ENCODE data around the gene TNS3.
"Not testable (repeated sequence)": the region's sequence is repeated elsewhere in the genome, so short reads cannot be mapped to it uniquely, and the experiment has no call there.

Gene TNS3

DNA sequence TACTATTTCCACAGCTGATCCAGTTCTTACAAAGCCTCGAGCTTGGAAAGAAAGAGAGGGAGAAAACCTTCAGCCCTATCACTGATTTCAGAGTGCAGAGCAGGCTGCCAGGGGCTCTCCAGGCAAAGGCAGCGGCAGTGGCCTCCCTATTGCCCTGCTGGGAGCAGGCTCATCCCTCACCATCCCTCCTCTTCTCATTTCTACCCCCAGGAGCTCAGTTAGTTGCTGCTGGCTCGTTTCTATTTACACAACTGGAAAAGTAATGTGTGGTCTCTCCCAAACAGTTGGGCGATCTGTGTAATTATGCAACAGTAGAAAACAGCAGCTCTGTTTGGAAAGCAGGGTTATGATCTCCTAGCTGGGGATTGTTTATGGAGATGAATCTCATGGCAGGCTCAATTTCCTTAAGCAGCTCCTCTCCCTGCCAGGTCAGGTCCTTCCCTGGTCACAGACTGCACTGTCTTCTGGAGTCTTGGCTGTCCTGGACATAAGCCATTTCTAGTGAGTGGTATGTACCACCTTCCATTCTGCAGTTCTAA lies 28.7 kb upstream of the TNS3 start:
- Mint-ChIP-seq H3K27ac (no peak overlapping the region), H3K36me3 (ENCODE audit: low read depth) (no peaks in the 10 kb centered on the region), H3K27me3 (ENCODE audit: low read depth) (no peaks in the 10 kb centered on the region), H3K4me1 (ENCODE audit: low read depth) (no peaks in the 10 kb centered on the region), H3K9me3 (no peaks in the 10 kb centered on the region), H3K4me3 (no peak overlapping the region)

DNA sequence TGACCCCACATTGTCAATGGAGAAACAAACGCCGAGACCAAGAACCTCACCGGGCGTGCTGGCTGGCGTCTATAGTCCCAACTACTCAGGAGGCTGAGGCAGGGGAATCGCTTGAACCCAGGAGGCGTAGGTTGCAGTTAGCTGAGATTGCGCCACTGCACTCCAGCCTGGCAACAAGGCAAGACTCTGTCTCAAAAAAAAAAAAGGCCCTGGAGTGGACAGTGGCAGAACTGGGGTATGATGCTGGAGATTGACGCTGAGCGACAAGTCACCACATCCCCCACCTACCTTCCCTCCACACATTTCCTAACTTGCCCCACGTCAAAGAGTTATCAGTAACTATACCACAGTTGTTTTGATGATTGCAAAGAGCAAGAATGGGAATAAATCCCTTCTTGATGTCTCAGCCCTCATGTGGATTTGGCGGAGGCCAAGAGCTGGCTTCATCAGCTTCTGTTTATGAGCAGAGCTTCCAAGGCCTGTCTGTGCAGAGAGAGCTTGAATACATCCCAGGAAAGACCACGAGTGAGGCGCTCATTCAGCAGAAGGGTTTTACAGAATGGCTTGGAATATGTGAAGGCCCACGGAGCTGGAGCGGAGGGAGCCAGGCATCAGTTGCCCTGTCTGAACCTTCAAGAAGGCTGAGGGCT lies 28.0 kb upstream of the TNS3 start:
- Mint-ChIP-seq H3K27me3 (ENCODE audit: low read depth) (no peaks in the 10 kb centered on the region), H3K4me3 (no peak overlapping the region), H3K36me3 (ENCODE audit: low read depth) (no peaks in the 10 kb centered on the region), H3K9me3 (no peaks in the 10 kb centered on the region), H3K27ac (no peak overlapping the region), H3K4me1 (ENCODE audit: low read depth) (no peaks in the 10 kb centered on the region)

DNA sequence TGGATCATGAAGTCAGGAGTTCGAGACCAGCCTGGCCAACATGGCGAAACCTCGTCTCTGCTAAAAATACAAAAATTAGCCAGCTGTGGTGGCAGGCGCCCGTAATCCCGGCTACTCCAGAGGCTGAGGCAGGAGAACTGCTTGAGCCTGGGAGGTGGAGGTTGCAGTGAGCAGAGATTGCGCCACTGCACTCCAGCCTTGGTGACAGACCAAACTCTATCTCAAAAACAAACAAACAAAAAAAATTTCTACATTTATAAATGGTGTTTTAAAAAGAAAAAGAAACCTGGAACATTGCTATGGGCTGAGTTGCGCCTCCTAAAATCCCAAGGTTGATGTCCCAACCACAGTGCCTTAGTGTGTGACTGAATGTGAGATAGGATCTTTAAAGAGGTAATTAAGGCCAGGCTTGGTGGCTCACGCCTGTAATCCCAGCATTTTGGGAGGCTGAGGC lies 24.7 kb upstream of the TNS3 start:
- not testable (repeated sequence) for H3K4me1 Mint-ChIP-seq (ENCODE audit: low read depth)

DNA sequence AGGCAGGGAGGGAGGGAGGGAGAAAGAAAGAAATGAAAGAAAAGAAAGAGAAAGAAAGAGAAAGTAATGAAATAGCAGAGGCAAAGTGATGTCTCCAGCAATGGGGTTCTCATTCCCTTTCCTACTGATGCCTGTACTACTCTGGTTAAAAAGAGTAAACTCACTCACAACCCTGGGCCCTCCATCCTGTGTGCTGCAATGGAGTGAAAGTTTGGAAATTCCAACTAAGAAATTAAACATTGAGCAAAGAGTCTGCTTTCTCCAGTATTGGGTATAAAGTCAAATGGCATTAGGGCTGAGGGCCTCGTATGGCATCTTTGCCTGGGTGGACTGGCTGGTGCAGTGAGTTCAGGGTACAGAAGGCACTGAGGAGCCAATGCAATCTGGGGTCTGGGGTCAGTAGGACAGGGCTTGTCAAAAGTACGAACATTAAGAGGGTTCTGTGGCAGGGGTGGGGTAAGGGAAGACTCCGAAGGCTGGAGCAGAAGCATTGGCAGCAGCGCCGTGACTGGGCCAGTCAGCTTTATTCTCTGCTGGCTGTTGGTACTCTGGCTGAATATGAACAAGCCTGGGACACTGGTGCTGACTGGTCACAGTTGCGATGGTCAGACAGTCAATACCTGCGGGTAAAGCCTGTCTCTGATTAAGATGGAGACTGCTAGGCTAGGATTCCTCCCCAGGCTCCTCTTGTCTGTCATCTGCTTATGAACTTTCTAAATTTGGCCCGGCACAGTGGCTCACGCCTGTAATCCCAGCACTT lies 24.1 kb upstream of the TNS3 start:
- Mint-ChIP-seq H3K4me3 (no peak overlapping the region), H3K36me3 (ENCODE audit: low read depth) (no peaks in the 10 kb centered on the region), H3K27me3 (ENCODE audit: low read depth) (no peaks in the 10 kb centered on the region), H3K4me1 (ENCODE audit: low read depth) (no peaks in the 10 kb centered on the region), H3K27ac (no peak overlapping the region), H3K9me3 (no peaks in the 10 kb centered on the region)

More for the DNA sequence above, 24.7 kb upstream of the TNS3 start:
- not testable (repeated sequence) for H3K27ac Mint-ChIP-seq; H3K4me3 Mint-ChIP-seq; H3K36me3 Mint-ChIP-seq (ENCODE audit: low read depth); H3K9me3 Mint-ChIP-seq; H3K27me3 Mint-ChIP-seq (ENCODE audit: low read depth)

DNA sequence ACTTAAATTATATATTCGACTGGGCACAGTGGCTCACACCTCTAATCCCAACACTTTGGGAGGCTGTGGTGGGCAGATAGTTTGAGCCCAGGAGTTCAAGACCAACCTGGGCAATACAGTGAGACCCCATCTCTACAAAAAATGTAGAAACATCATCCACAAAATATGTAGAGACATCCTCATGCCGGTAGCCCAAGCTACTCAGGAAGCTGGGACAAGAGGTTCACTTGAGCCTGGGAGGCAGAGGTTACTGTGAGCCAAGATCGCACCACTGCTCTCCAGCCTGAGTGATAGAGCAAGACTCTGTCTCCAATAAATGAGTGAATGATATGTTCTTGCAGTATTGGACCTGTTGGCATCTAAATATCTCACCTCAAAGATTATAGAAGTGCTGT lies 22.6 kb upstream of the TNS3 start:
- Mint-ChIP-seq H3K9me3 (peaks cover 4% of the 10 kb centered on the region), H3K4me1 (ENCODE audit: low read depth) (no peaks in the 10 kb centered on the region), H3K27ac (no peak overlapping the region), H3K4me3 (no peak overlapping the region), H3K36me3 (ENCODE audit: low read depth) (no peaks in the 10 kb centered on the region), H3K27me3 (ENCODE audit: low read depth) (no peaks in the 10 kb centered on the region)

DNA sequence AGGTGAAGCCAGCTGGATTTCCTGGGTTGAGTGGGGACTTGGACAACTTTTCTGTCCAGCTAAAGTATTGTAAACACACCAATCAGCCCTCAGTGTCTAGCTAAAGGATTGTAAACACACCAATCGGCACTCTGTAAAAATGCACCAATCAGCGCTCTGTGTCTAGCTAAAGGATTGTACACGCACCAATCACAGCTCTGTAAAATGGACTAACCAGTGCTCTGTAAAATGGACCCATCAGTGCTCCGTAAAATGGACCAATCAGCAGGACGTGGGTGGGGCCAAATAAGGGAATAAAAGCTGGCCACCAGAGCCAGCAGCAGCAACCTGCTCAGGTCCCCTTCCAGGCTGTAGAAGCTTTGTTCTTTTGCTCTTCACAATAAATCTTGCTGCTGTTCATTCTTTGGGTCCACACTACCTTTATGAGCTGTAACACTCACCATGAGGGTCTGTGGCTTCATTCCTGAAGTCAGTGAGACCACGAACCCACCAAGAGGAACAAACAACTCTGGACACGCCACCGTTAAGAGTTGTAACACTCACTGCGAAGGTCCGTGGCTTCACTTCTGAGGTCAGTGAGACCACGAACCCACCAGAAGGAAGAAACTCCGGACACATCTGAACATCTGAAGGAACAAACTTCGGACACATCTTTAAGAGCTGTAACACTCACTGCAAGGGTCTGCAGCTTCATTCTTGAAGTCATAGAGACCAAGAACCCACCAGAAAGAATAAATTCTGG lies 21.8 kb upstream of the TNS3 start:
- not testable (repeated sequence) for H3K36me3 Mint-ChIP-seq (ENCODE audit: low read depth); H3K27ac Mint-ChIP-seq; H3K9me3 Mint-ChIP-seq; H3K4me3 Mint-ChIP-seq; H3K27me3 Mint-ChIP-seq (ENCODE audit: low read depth); H3K4me1 Mint-ChIP-seq (ENCODE audit: low read depth)

DNA sequence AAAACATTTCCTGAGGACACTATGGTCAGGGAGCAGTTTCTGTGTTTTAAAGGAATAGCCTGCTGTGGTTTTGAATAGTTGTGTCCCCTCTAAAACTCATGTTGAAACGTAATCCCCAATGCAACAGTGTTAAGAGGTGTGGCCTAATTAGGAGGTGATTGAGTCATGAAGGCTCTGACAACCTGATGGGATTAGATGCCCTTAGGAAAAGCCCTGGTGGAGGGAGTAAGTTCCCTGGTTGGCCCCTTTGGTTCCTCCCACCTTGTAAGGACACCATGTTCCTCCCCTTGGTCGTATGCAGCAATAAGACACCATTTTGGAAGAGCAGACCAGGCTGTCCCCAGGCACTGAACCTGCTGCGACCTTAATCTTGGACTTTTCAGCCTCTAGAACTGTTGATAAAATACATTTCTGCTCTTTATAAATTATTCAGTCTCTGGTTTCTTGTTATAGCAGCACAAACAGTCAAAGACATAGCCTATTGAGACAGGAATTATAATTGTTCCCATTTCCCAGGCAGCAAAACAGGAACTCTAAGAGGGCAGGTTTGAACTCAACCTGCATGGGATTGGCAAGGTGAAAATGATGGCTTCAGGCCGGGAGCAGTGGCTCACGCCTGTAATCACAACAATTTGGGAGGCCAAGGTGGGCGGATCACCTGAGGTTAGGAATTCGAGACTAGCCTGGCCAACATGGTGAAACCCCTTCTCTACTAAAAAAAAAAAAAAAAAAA lies 20.5 kb upstream of the TNS3 start:
- no peak overlapping the region for H3K27ac Mint-ChIP-seq
- no peaks in the 10 kb centered on the region for H3K4me1 Mint-ChIP-seq (ENCODE audit: low read depth)
- H3K27me3 Mint-ChIP-seq (ENCODE audit: low read depth) = no peaks in the 10 kb centered on the region
- H3K9me3 Mint-ChIP-seq = peaks cover 18% of the 10 kb centered on the region
- no peaks in the 10 kb centered on the region for H3K36me3 Mint-ChIP-seq (ENCODE audit: low read depth)
- H3K4me3 Mint-ChIP-seq = no peak overlapping the region

DNA sequence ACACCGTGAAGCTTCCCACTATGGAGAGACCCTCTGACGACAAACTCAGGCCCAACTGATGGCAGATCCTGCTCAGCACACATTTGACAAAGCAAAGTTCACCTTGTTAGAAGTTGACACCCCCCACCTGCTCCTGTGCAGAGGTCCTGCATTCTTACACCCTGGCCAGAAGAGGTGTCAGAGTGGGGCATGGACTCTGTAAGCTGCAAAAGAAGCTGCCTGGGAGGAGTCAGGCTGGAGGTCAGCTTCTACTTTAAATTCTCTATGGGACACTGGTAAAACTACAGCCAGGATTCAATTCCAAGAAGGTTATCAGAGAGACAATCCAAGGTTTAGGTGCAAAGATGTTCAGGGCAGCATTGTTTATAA lies 20.0 kb upstream of the TNS3 start:
- Mint-ChIP-seq H3K4me3 (no peak overlapping the region), H3K27me3 (ENCODE audit: low read depth) (no peaks in the 10 kb centered on the region), H3K27ac (no peak overlapping the region), H3K9me3 (peaks cover 24% of the 10 kb centered on the region), H3K36me3 (ENCODE audit: low read depth) (no peaks in the 10 kb centered on the region), H3K4me1 (ENCODE audit: low read depth) (no peaks in the 10 kb centered on the region)

DNA sequence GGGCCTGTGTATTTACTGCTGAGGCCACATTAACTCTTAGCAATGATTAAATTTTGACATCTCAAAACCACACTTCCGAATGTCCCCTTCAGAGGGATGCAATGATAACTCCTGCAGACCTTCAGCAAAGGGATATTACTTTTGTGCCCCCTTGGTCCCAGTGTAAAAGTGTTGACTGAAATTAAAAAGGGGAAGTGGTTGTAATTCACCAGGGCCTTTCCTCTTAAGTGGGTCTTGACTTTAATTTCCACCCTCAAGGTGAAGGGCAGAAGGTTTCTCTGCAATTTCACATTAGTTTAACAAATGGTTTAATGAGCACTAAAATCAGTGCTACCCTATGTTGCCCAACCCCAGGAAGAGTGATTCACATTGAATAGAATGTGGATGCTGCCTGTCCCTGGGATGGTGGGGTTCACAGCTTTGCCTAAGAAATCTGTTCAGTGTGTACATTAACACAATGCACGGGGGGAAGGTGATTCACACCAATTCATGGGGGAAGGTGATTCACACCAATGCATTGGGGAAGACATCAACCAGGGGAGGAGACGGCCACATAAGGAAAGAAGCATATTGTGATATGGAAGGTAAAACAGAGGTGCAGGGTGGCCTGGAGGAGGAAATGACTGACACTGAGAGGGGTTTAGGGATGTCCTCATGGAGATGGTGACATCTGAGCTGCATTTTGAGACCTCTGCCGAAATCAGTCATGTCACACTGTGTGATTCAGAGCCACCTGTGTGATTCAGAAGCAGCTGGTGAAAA lies 19.4 kb upstream of the TNS3 start:
- Mint-ChIP-seq H3K36me3 (ENCODE audit: low read depth) (no peaks in the 10 kb centered on the region), H3K9me3 (peaks cover 26% of the 10 kb centered on the region), H3K4me1 (ENCODE audit: low read depth) (no peaks in the 10 kb centered on the region), H3K27ac (no peak overlapping the region), H3K27me3 (ENCODE audit: low read depth) (no peaks in the 10 kb centered on the region), H3K4me3 (no peak overlapping the region)

DNA sequence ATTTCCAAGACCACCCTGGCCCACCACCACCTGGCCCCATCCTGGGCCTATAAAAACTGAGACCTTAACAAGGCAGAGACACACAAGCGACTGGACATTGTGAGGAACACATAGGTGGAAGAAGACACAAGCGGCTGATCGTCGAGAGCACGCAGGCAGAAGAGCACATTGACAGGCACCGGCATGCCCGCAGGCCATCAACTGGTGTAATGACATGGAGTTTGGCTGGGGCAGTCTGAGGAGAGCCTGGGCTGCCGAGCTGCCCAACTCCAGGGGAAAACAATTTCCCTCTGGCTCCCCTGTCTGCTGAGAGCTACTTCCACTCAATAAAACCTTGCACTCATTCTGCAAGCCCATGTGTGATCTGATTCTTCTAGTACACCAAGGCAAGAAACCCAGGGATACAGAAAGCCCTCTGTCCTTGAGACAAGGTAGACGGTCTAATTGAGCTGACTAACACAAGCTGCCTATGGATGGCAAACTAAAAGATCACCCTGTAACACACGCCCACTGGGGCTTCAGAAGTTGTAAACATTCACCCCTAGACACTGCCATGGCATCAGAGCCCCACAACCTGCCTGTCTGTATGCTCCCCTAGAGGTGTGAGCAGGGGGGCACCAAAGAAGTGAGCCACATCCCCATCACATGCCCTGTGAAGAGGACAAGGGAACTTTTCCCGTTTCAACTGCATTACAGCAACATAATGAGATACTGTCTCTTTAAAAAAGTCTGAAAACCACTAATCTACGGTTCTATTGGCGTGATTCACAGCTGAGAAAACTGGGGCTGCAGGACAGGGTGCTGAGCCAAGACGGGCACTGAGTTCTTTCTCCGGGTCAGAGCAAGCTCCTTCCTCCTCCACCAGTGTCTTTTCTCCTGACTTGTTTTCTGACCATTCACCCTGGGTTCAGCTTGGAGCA lies 18.5 kb upstream of the TNS3 start:
- Mint-ChIP-seq H3K36me3 (ENCODE audit: low read depth) (no peaks in the 10 kb centered on the region), H3K4me1 (ENCODE audit: low read depth) (no peaks in the 10 kb centered on the region), H3K27me3 (ENCODE audit: low read depth) (no peaks in the 10 kb centered on the region), H3K4me3 (no peak overlapping the region), H3K9me3 (peaks cover 28% of the 10 kb centered on the region), H3K27ac (no peak overlapping the region)

DNA sequence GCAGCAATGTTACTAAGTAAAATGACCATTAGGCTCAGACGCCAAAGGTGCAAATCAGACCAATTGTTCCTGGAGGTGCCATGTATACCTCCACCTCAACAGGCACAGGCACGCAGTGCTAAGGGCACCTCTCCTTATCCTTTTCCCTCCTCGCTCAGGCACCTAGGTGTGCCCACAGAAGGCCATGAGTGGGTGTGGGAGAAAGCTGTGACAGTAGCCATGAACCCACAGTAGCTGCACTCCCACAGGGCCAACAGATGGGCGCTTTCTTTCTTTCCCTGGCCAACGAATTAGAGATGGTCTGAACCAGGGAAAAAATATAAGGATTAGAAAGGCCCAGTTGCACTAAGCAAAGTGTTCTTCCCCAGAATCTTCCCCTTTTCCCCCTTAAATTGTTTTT lies 15.5 kb upstream of the TNS3 start:
- H3K27me3 Mint-ChIP-seq (ENCODE audit: low read depth) = no peaks in the 10 kb centered on the region
- no peak overlapping the region for H3K27ac Mint-ChIP-seq
- peaks cover 30% of the 10 kb centered on the region for H3K9me3 Mint-ChIP-seq
- H3K4me1 Mint-ChIP-seq (ENCODE audit: low read depth) = no peaks in the 10 kb centered on the region
- H3K36me3 Mint-ChIP-seq (ENCODE audit: low read depth) = no peaks in the 10 kb centered on the region
- no peak overlapping the region for H3K4me3 Mint-ChIP-seq

DNA sequence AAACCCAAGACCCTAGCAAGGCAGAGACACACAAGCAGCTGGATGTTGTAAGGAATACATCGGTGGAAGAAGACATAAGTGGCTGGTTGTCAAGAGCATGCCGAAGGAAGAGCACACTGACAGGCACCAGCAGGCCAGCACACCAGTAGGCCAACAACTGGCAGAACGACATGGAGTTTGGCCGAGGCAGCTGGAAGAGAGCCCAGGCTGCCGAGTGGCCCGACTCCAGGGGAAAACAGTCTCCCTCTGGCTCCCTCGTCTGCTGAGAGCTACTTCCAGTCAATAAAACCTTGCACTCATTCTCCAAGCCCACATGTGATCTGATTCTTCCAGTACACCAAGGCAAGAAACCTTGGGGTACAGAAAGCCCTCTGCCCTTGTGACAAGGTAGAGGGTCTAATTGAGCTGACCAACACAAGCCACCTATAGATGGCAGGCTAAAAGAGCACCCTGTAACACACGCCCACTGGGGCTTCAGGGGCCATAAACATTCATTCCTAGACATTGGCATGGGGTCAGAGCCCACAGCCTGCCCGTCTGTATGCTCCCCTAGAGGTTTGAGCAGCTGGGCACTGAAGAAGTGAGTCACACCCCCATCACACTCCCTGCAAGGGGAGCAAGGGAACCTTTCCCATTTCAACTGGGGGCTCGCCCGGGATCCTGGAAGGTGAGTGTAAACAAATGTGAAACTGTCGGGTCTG lies 14.7 kb upstream of the TNS3 start:
- H3K4me1 Mint-ChIP-seq (ENCODE audit: low read depth) = no peaks in the 10 kb centered on the region
- H3K4me3 Mint-ChIP-seq = no peak overlapping the region
- peaks cover 30% of the 10 kb centered on the region for H3K9me3 Mint-ChIP-seq
- no peaks in the 10 kb centered on the region for H3K36me3 Mint-ChIP-seq (ENCODE audit: low read depth)
- no peaks in the 10 kb centered on the region for H3K27me3 Mint-ChIP-seq (ENCODE audit: low read depth)
- H3K27ac Mint-ChIP-seq = no peak overlapping the region

DNA sequence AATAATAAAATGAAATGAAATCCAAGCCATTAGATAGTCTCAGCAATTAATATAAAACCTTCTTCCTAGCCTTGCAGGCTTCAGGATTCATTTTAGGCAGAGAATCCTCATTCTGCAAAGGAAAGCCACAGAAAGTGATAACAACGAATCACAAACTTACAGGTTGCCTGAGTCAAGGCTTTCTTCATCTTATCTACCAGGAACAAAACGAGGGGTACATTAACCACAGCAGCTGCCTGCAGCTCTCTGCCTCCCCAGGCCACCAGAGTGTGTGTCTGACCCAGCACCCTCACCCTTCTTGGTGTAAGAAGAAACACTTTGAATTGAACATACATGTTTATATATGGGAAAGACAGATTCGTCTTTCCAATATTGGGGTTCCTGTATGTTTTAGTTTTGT lies 12.5 kb upstream of the TNS3 start:
- H3K27ac Mint-ChIP-seq = no peak overlapping the region
- H3K4me3 Mint-ChIP-seq = no peak overlapping the region
- H3K4me1 Mint-ChIP-seq (ENCODE audit: low read depth) = no peaks in the 10 kb centered on the region
- H3K9me3 Mint-ChIP-seq = peaks cover 26% of the 10 kb centered on the region
- H3K27me3 Mint-ChIP-seq (ENCODE audit: low read depth) = no peaks in the 10 kb centered on the region
- no peaks in the 10 kb centered on the region for H3K36me3 Mint-ChIP-seq (ENCODE audit: low read depth)

Measured in T-helper 1 cell treated with Interleukin-12 subunit alpha and Interleukin-12 subunit beta and Interleukin-4 antibody, amounts not matched to agents 30 μg/mL and 1 μg/mL, for 36 hours (primary cell).